AG09319 (cell line): ENCODE results near the gene TTLL11.

ENCODE experiments used
- DNase-seq: peaks from one replicate; pipeline ENCODE4 v3.0.0-alpha.2; 2010; ENCODE audit warnings: low read depth; ENCODE audit errors: extremely low read depth
- TF ChIP-seq, protein P1 (sequence below): IDR thresholded peaks from 2 replicates; pipeline ENCODE4 v1.5.1; 2011; ENCODE audit warnings: low read depth, mild to moderate bottlenecking, inconsistent platforms, low read length, moderate library complexity

TTLL11 gene

DNA sequence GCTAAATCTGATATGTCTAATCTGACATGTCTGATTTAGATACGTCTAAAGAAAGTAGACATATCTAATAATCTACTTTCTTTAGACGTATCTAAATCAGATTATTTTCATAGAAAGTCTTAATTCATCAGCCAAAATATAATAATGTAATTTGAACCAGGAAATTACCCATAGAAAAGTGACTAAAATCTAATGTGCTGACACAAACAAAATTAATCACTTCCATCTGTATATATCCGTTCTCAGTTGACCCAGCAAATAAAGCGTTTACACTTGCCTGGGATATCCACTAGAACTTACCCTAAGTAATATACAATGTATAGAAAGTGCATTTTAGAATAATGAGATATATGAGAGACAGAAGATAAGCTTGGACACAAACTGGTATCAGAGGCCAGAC, 56.7 kb downstream of the TTLL11 start:
- no peak for DNase-seq

DNA sequence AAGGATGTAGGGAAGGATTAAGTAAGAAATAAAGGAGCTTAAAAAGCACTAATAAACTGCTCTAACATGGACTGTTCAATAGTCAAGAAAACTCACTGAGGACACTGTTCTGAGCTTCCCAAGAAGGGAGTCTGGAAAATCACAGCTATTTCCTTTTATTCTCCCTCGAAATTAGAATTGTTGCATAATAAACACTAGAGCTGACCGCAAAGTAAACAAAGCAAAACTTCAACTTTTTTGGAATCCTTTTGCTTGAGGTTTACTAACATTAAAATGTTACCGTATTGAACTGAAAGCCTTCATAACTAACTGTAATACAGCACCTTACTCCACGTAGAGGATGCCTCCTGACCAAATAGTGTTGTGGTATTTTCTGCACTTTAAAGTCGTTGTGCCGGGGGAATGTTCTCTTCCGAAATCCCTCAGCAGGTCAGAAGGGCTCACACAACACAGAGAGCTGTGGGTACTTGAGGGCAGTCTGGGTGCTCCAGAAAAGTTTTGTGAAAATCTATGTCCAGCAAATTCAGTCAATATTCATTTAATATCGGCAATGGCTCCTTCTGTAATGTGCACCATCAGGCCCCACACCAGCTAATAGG, 59.2 kb downstream of the TTLL11 start:
- TF ChIP-seq, protein P1, sequence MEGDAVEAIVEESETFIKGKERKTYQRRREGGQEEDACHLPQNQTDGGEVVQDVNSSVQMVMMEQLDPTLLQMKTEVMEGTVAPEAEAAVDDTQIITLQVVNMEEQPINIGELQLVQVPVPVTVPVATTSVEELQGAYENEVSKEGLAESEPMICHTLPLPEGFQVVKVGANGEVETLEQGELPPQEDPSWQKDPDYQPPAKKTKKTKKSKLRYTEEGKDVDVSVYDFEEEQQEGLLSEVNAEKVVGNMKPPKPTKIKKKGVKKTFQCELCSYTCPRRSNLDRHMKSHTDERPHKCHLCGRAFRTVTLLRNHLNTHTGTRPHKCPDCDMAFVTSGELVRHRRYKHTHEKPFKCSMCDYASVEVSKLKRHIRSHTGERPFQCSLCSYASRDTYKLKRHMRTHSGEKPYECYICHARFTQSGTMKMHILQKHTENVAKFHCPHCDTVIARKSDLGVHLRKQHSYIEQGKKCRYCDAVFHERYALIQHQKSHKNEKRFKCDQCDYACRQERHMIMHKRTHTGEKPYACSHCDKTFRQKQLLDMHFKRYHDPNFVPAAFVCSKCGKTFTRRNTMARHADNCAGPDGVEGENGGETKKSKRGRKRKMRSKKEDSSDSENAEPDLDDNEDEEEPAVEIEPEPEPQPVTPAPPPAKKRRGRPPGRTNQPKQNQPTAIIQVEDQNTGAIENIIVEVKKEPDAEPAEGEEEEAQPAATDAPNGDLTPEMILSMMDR: no peak
- no peak for DNase-seq

More for the DNA sequence above, 56.7 kb downstream of the TTLL11 start:
- TF ChIP-seq, protein P1: no peak

DNA sequence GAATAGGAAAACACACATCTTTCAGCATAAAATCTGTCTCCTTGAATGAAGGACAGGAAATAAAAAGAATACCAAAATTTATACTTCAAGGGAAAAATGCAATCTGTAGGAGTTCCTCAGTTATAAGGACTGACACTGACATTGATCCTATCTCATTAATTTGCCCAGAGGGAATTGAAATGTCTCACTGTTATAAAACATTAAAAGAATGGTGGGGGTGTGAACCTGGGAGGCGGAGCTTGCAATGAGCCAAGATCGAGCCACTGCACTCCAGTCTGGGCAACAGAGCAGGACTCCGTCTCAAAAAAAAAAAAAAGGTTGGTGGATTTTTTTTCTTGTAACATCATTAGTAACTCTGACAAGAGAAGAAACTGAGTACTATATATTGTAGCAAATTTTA, 60.8 kb downstream of the TTLL11 start:
- DNase-seq: no peak

DNA sequence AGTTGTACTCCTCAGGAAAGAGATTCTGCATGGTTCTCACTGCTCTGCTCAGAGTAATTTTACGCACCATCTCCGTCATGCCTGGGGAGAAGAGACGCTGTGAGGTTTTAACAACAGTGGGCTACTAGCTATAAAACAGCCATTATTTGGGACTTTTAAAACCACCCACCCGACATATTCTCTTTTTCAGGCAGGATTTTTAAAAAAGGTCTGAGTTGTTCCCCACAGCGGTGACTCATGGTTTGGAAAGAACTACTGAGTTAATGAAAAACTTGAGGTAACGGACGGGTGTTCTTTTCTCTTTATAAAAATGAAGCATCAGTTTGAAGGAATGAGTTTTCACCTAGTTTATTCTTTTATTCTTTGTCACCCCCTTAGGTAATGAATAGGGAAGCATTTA, 61.3 kb downstream of the TTLL11 start:
- no peak for DNase-seq
- TF ChIP-seq, protein P1: no peak

More for the DNA sequence above, 60.8 kb downstream of the TTLL11 start:
- TF ChIP-seq, protein P1: no peak

DNA sequence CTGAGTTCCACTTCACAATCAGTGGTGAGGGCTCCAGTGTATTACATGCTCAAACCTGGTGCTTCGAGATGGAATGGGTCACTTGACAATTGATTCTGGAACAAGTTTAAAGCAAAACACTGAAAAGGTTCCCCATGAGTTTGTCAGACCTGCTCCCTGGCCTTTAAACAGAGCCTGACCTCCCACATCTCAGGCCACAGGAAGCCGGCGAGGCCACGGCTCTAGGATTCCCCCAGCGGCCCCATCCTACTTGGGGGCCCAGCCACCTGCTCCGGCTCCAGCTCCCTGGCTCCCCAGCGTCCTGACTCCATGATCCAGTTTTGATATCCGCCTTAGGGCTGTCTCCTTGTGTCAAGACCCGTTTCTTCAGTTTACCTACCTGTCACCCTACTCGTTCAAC, 62.0 kb downstream of the TTLL11 start:
- TF ChIP-seq, protein P1: no peak
- no peak for DNase-seq

DNA sequence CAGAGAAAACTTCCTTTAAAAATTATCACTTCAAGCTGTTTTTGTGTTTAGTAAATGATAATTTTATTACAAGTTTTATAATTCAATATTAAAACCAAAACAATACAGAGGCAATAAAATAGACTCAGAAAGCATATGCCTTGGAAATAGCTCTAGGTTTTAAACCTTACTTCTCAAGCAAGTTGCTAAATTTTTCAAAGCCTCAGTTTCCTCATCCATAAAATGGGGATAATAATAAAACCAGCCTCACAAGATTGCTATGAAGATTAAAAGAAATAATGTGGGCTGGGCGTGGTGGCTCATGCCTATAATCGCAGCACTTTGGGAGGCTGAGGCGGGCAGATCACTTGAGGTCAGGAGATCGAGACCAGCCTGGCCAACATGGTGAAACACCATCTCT, 62.8 kb downstream of the TTLL11 start:
- DNase-seq: no peak
- TF ChIP-seq, protein P1: no peak

DNA sequence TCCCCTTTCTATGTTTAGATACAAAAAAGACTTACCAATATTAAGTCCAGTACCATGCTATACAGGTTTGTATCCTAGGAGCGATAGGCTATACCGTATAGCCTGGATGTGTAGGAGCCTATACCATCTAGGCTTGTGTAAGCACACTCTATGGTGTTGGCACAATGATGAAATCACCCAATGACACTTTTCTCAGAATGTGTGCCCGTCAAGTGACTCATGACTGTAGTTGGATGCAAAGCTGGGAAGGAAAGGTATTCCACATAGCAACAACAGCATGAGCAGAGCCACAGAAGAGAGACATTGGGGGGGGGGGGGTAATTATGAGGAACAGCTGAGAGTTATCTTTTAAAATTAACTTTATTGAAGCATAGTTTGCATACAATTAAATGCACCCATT, 63.2 kb downstream of the TTLL11 start:
- DNase-seq: no peak
- TF ChIP-seq, protein P1: no peak
